Keratinocyte (primary cell): ENCODE data around the gene OR52W1. TPM values are rescaled to one million over a fixed set of nuclear protein-coding genes. Genes with fewer than 3 reads are reported as not detected.

Source experiments
- DNase-seq: peaks from one replicate; pipeline ENCODE4 v3.0.0-alpha.2; 2011; ENCODE audit warnings: low read depth, missing footprints, low spot score
- FAIRE-seq: peaks from 2 replicates; lab custom pipeline; 2011; peaks lifted over from hg19 to GRCh38; lab: Jason Lieb, UNC
- H2AFZ ChIP-seq: 2 replicates; pipeline ENCODE4 v1.6.0; 2012; ENCODE audit warnings: low read length, control low read depth, inconsistent platforms; ENCODE audit not compliant: control insufficient read depth
- H3K27ac ChIP-seq: 2 replicates; pipeline ENCODE4 v1.5.1; 2011; ENCODE audit warnings: low read length; ENCODE audit not compliant: control insufficient read depth, insufficient read depth
- H3K27me3 ChIP-seq: 3 replicates; pipeline ENCODE4 v1.6.0; 2011; ENCODE audit warnings: low read length; ENCODE audit not compliant: control insufficient read depth, insufficient read depth; ENCODE audit errors: extremely low read depth
- H3K36me3 ChIP-seq, 2 experiments: 2 replicates in 1 of 2; 3 replicates in 1 of 2; pipeline ENCODE4 v1.5.1; 2011; ENCODE audit warnings: low read length in 2 of 2, mild to moderate bottlenecking in 1 of 2; ENCODE audit not compliant: control insufficient read depth in 2 of 2, insufficient read depth in 2 of 2; ENCODE audit errors: extremely low read depth in 1 of 2
- H3K4me1 ChIP-seq: 3 replicates; pipeline ENCODE4 v1.5.1; 2011; ENCODE audit warnings: low read length; ENCODE audit not compliant: control insufficient read depth, insufficient read depth; ENCODE audit errors: extremely low read depth
- H3K4me2 ChIP-seq: 3 replicates; pipeline ENCODE4 v1.6.0; 2011; ENCODE audit warnings: low read depth, low read length; ENCODE audit not compliant: control insufficient read depth, insufficient read depth; ENCODE audit errors: extremely low read depth
- H3K4me3 ChIP-seq, 3 experiments: fragments of 200-600 bp in 1 of 3; sonication (generic) in 1 of 3; 2 replicates in 2 of 3; 3 replicates in 1 of 3; pipeline ENCODE4 v1.5.1; 2011 to 2016; ENCODE audit warnings: low read length in 3 of 3, mild to moderate bottlenecking in 3 of 3, control low read depth in 2 of 3, inconsistent platforms in 1 of 3, low read depth in 1 of 3, mixed read lengths in 1 of 3, mixed run types in 1 of 3, moderate library complexity in 1 of 3; ENCODE audit not compliant: control insufficient read depth in 2 of 3, insufficient read depth in 2 of 3; ENCODE audit errors: extremely low read depth in 1 of 3
- H3K79me2 ChIP-seq: 2 replicates; pipeline ENCODE4 v1.6.0; 2012; ENCODE audit warnings: low read length; ENCODE audit not compliant: control insufficient read depth, insufficient read depth
- H3K9ac ChIP-seq: 3 replicates; pipeline ENCODE4 v1.6.0; 2011; ENCODE audit warnings: low read length; ENCODE audit not compliant: control insufficient read depth, insufficient read depth; ENCODE audit errors: extremely low read depth
- H3K9me1 ChIP-seq: 3 replicates; pipeline ENCODE4 v1.6.0; 2011; ENCODE audit warnings: low read length; ENCODE audit not compliant: control insufficient read depth, insufficient read depth; ENCODE audit errors: extremely low read depth
- H3K9me3 ChIP-seq: 2 replicates; pipeline ENCODE4 v1.5.1; 2012; ENCODE audit warnings: low read depth, low read length; ENCODE audit not compliant: control insufficient read depth
- H4K20me1 ChIP-seq: 3 replicates; pipeline ENCODE4 v1.6.0; 2011; ENCODE audit warnings: low read length; ENCODE audit not compliant: control insufficient read depth, insufficient read depth; ENCODE audit errors: extremely low read depth
- EZH2 ChIP-seq: IDR thresholded peaks from one replicate; pipeline ENCODE4 v1.6.1; 2012; ENCODE audit warnings: inconsistent platforms, mild to moderate bottlenecking, low read length, moderate library complexity
- dilution Hi-C: fragments of 300-500 bp; cut with MboI; formaldehyde crosslinking; loops from one replicate; pipeline ENCODE4 v1.7.0; 2020; ENCODE audit warnings: low sequenced_read_pairs; ENCODE audit not compliant: extremely low pct_ligation_motif_present
- polyA plus RNA-seq, 5 experiments: library from polyadenylated mRNA; depleted of rRNA in 3 of 5; stranded (reverse) in 3 of 5; stranded (forward) in 1 of 5; unstranded in 1 of 5; fragments of >200 nt; gene quantifications; 1 replicate in 1 of 5; 2 replicates in 3 of 5; 3 replicates in 1 of 5; pipeline versions ENCODE4 v1.2.1 to v1.2.3, GENCODE V29; 2011 to 2012; ENCODE audit warnings: missing spikeins in 2 of 5, low read depth in 1 of 5, low replicate concordance in 1 of 5
- TF ChIP-seq, protein P1 (sequence below), 3 experiments: IDR thresholded peaks in 1 of 3; conservative IDR thresholded peaks in 1 of 3; optimal IDR thresholded peaks in 1 of 3; 2 replicates in 2 of 3; 3 replicates in 1 of 3; pipeline versions ENCODE3 to v1.5.1; 2011; ENCODE audit warnings: low read length in 3 of 3, mild to moderate bottlenecking in 3 of 3, moderate library complexity in 2 of 3, control low read depth in 1 of 3, inconsistent platforms in 1 of 3; ENCODE audit not compliant: insufficient read depth in 2 of 3; ENCODE audit errors: extremely low read depth in 1 of 3

OR52W1 gene
- polyA plus RNA-seq, 1 donor (not counting 4 experiments of a cell fraction or from before 2014, with no cell fraction given), result not detected

DNA sequence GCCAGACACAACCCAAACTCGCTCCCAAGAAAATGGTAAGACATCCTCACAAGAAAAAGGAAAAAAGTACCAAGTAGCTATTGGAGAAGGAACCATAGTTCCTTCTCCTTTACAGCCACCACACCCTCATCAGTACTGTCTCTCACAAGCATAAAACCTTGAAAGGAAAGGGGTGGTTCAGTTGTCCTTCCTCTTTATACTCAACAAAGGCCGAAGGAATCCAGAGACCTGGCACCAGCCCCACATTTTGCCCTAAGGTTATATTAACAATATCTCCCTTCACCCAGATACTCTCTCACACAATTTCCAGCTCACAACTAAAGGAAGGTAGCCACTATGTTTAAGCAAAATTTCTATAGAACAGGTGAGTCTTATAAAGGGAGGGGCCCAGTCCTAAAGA is 26.9 kb downstream of the OR52W1 start:
- no peak overlapping the region for H3K9ac ChIP-seq
- no peak overlapping the region for H3K27ac ChIP-seq
- no peak for DNase-seq
- no peak overlapping the region for H2AFZ ChIP-seq
- H3K79me2 ChIP-seq, result peaks cover 42% of the 10 kb centered on the region
- no peak for FAIRE-seq
- H3K9me1 ChIP-seq, result no peaks in the 10 kb centered on the region
- dilution Hi-C loops, result no loop called here
- H3K9me3 ChIP-seq, result no peaks in the 10 kb centered on the region
- TF ChIP-seq EZH2, result no peak
- TF ChIP-seq, protein P1, sequence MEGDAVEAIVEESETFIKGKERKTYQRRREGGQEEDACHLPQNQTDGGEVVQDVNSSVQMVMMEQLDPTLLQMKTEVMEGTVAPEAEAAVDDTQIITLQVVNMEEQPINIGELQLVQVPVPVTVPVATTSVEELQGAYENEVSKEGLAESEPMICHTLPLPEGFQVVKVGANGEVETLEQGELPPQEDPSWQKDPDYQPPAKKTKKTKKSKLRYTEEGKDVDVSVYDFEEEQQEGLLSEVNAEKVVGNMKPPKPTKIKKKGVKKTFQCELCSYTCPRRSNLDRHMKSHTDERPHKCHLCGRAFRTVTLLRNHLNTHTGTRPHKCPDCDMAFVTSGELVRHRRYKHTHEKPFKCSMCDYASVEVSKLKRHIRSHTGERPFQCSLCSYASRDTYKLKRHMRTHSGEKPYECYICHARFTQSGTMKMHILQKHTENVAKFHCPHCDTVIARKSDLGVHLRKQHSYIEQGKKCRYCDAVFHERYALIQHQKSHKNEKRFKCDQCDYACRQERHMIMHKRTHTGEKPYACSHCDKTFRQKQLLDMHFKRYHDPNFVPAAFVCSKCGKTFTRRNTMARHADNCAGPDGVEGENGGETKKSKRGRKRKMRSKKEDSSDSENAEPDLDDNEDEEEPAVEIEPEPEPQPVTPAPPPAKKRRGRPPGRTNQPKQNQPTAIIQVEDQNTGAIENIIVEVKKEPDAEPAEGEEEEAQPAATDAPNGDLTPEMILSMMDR (optimal IDR thresholded peaks at IDR 0.05 in 1 of 3, IDR thresholded peaks at IDR 0.05 in 1 of 3, conservative IDR thresholded peaks at IDR 0.05 in 1 of 3; ENCODE audit: extremely low read depth in 1 of 3, insufficient read depth in 2 of 3, low read length in 3 of 3), result no peak
- peaks cover 2% of the 10 kb centered on the region for H4K20me1 ChIP-seq
- peaks cover 0 to 21% of the 10 kb centered on the region in 2 experiments for H3K36me3 ChIP-seq
- H3K27me3 ChIP-seq, result no peaks in the 10 kb centered on the region
- no peak overlapping the region for H3K4me2 ChIP-seq
- H3K4me1 ChIP-seq, result peaks cover 6% of the 10 kb centered on the region
- H3K4me3 ChIP-seq, result no peak overlapping the region

GRCh38 chr11:6228520-6228919 is 29.5 kb downstream of the OR52W1 start:
- Histone ChIP-seq H3K27ac (no peak overlapping the region), H3K9me3 (no peaks in the 10 kb centered on the region), H3K4me2 (no peak overlapping the region), H2AFZ (no peak overlapping the region), H3K4me1 (peaks cover 12% of the 10 kb centered on the region), H4K20me1 (peaks cover 2% of the 10 kb centered on the region), H3K36me3 (peaks cover 0 to 10% of the 10 kb centered on the region in 2 experiments), H3K27me3 (no peaks in the 10 kb centered on the region), H3K79me2 (peaks cover 66% of the 10 kb centered on the region), H3K9me1 (no peaks in the 10 kb centered on the region), H3K4me3 (no peak overlapping the region), H3K9ac (no peak overlapping the region)
- TF ChIP-seq EZH2, result no peak
- TF ChIP-seq, protein P1 (optimal IDR thresholded peaks at IDR 0.05 in 1 of 3, IDR thresholded peaks at IDR 0.05 in 1 of 3, conservative IDR thresholded peaks at IDR 0.05 in 1 of 3; ENCODE audit: extremely low read depth in 1 of 3, insufficient read depth in 2 of 3, low read length in 3 of 3), result no peak
- FAIRE-seq (no peak), DNase-seq (no peak)
- dilution Hi-C loops, result no loop called here
